ENCODE results near the gene PDCD1.

The PDCD1 gene

GRCh38 chr2:241880311-241881073, 21.8 kb upstream of the PDCD1 start:
- peak overlapping the region; percentile 80 for H3K4me2 ChIP-seq (ENCODE audit: low read length)
- no peak for TF ChIP-seq CTCF (IDR thresholded peaks at IDR 0.05; ENCODE audit: low read depth, low read length, poor library complexity, severe bottlenecking)
- no peak for TF ChIP-seq EZH2phosphoT487 (IDR thresholded peaks at IDR 0.05; ENCODE audit: borderline replicate concordance, low read length)
- H3K4me3 ChIP-seq (ENCODE audit: low read length) = peak overlapping the region; percentile 78

GRCh38 chr2:241879326-241879725, 20.6 kb upstream of the PDCD1 start:
- H3F3A ChIP-seq (ENCODE audit: control insufficient read depth, insufficient read depth) = peaks cover 2% of the 10 kb centered on the region; the same call in 1 of the 2 replicates
- H3K9me2 ChIP-seq (replicated peaks; ENCODE audit: control insufficient read depth, low read length) = no peaks in the 10 kb centered on the region
- no peak overlapping the region for H3K27ac ChIP-seq (ENCODE audit: low read depth, low read length)
- no peak overlapping the region for H3K4me3 ChIP-seq (ENCODE audit: low read length)
- H3K4me2 ChIP-seq (ENCODE audit: low read length) = no peak overlapping the region
- no peaks in the 10 kb centered on the region for H4K20me1 ChIP-seq (ENCODE audit: control insufficient read depth, insufficient read depth, low read depth, low read length)
- no peaks in the 10 kb centered on the region for H3K9me3 ChIP-seq (ENCODE audit: control insufficient read depth, insufficient read depth, low read length)
- peaks cover 30% of the 10 kb centered on the region for H3K4me1 ChIP-seq (ENCODE audit: control insufficient read depth, low read length)
- H3K79me2 ChIP-seq (ENCODE audit: control insufficient read depth, low read length) = no peaks in the 10 kb centered on the region
- TF ChIP-seq EZH2phosphoT487 (IDR thresholded peaks at IDR 0.05; ENCODE audit: borderline replicate concordance, low read length) (no peak), CTCF (IDR thresholded peaks at IDR 0.05; ENCODE audit: low read depth, low read length, poor library complexity, severe bottlenecking) (no peak)
- H3K27me3 ChIP-seq (ENCODE audit: control insufficient read depth, low read length) = no peaks in the 10 kb centered on the region
- peaks cover 2% of the 10 kb centered on the region; the same call in 1 of the 2 replicates for H3K36me3 ChIP-seq (ENCODE audit: control insufficient read depth, low read length)

More at GRCh38 chr2:241880311-241881073, 21.8 kb upstream of the PDCD1 start:
- Histone ChIP-seq H3F3A (ENCODE audit: control insufficient read depth, insufficient read depth) (peaks cover 2% of the 10 kb centered on the region; the same call in 1 of the 2 replicates), H3K27me3 (ENCODE audit: control insufficient read depth, low read length) (no peaks in the 10 kb centered on the region), H3K36me3 (ENCODE audit: control insufficient read depth, low read length) (peaks cover 3% of the 10 kb centered on the region; the same call in 1 of the 2 replicates), H4K20me1 (ENCODE audit: control insufficient read depth, insufficient read depth, low read depth, low read length) (no peaks in the 10 kb centered on the region), H3K4me1 (ENCODE audit: control insufficient read depth, low read length) (peaks cover 30% of the 10 kb centered on the region), H3K9me2 (replicated peaks; ENCODE audit: control insufficient read depth, low read length) (no peaks in the 10 kb centered on the region), H3K9me3 (ENCODE audit: control insufficient read depth, insufficient read depth, low read length) (no peaks in the 10 kb centered on the region), H3K27ac (ENCODE audit: low read depth, low read length) (peak overlapping the region; percentile 58), H3K79me2 (ENCODE audit: control insufficient read depth, low read length) (no peaks in the 10 kb centered on the region)

- Histone ChIP-seq H3K4me3 (ENCODE audit: low read length) (no peak overlapping the region), H3K9me2 (replicated peaks; ENCODE audit: control insufficient read depth, low read length) (no peaks in the 10 kb centered on the region), H3K27ac (ENCODE audit: low read depth, low read length) (no peak overlapping the region), H3F3A (ENCODE audit: control insufficient read depth, insufficient read depth) (peaks cover 2% of the 10 kb centered on the region; the same call in 1 of the 2 replicates), H3K79me2 (ENCODE audit: control insufficient read depth, low read length) (no peaks in the 10 kb centered on the region), H4K20me1 (ENCODE audit: control insufficient read depth, insufficient read depth, low read depth, low read length) (no peaks in the 10 kb centered on the region), H3K4me2 (ENCODE audit: low read length) (no peak overlapping the region), H3K9me3 (ENCODE audit: control insufficient read depth, insufficient read depth, low read length) (no peaks in the 10 kb centered on the region), H3K27me3 (ENCODE audit: control insufficient read depth, low read length) (no peaks in the 10 kb centered on the region), H3K4me1 (ENCODE audit: control insufficient read depth, low read length) (peaks cover 29% of the 10 kb centered on the region), H3K36me3 (ENCODE audit: control insufficient read depth, low read length) (no peaks in the 10 kb centered on the region)
- TF ChIP-seq CTCF (IDR thresholded peaks at IDR 0.05; ENCODE audit: low read depth, low read length, poor library complexity, severe bottlenecking) = peak; percentile 64
- TF ChIP-seq EZH2phosphoT487 (IDR thresholded peaks at IDR 0.05; ENCODE audit: borderline replicate concordance, low read length) = no peak
Observed at GRCh38 chr2:241877989-241878970, 19.6 kb upstream of the PDCD1 start.
